Large intestine (tissue), 3 donors: ENCODE measurements around the gene CNTNAP3B. TPM values are rescaled to one million over a fixed set of nuclear protein-coding genes. Genes with fewer than 3 reads are reported as not detected.
"Not testable (repeated sequence)": the region's sequence is repeated elsewhere in the genome, so short reads cannot be mapped to it uniquely, and the experiment has no call there.

Source experiments
- DNase-seq, 2 donors: peaks; one replicate each; pipeline versions ENCODE4 v3.0.0 to v3.0.0-alpha.2; 2013
- H3K27ac ChIP-seq: one replicate; pipeline ENCODE4 v1.5.1; 2013; ENCODE audit warnings: low read length
- H3K27me3 ChIP-seq: 2 replicates; pipeline ENCODE4 v1.6.1; 2013; ENCODE audit warnings: low read length; ENCODE audit not compliant: control insufficient read depth, insufficient read depth
- H3K36me3 ChIP-seq: 2 replicates; pipeline ENCODE4 v1.6.1; 2013; ENCODE audit warnings: low read length; ENCODE audit not compliant: control insufficient read depth, insufficient read depth
- H3K4me1 ChIP-seq: one replicate; pipeline ENCODE4 v1.6.1; 2013; ENCODE audit warnings: low read length; ENCODE audit not compliant: control insufficient read depth, insufficient read depth
- H3K4me3 ChIP-seq: one replicate; pipeline ENCODE4 v1.5.1; 2013; ENCODE audit warnings: low read length
- H3K9me3 ChIP-seq: one replicate; pipeline ENCODE4 v1.6.1; 2013; ENCODE audit warnings: mild to moderate bottlenecking, low read depth, low read length, moderate library complexity; ENCODE audit not compliant: control insufficient read depth
- WGBS: methylation state at CpG from one replicate; pipeline ENCODE4 v1.1.5; 2013; ENCODE audit warnings: low lambda C conversion rate; ENCODE audit not compliant: insufficient coverage; 5-methylcytosine and 5-hydroxymethylcytosine counted together
- polyA plus RNA-seq: library from polyadenylated mRNA; unstranded; fragments of 120-200 nt; gene quantifications from one replicate; pipeline ENCODE4 v1.2.1, GENCODE V29; 2013

Gene CNTNAP3B
- polyA plus RNA-seq, 1 donor = 11.7 TPM

GRCh38 chr9:41977965-41978600, 151.1 kb downstream of the CNTNAP3B start:
- H3K4me1 ChIP-seq, H3K9me3 ChIP-seq, DNase-seq, H3K4me3 ChIP-seq, H3K27me3 ChIP-seq, H3K27ac ChIP-seq, H3K36me3 ChIP-seq: not testable (repeated sequence)
- no CpG with 5 or more reads among the region's 5 CpGs for WGBS

GRCh38 chr9:41974906-41975305, 154.3 kb downstream of the CNTNAP3B start:
- no CpG with 5 or more reads among the region's 17 CpGs for WGBS
- H3K9me3 ChIP-seq, DNase-seq: not testable (repeated sequence)

GRCh38 chr9:41953007-41953406, 176.2 kb downstream of the CNTNAP3B start:
- WGBS = no CpG with 5 or more reads among the region's 43 CpGs
- not testable (repeated sequence) for H3K4me1 ChIP-seq, H3K36me3 ChIP-seq, H3K27ac ChIP-seq, H3K27me3 ChIP-seq, DNase-seq, H3K9me3 ChIP-seq, H3K4me3 ChIP-seq

More at GRCh38 chr9:41974906-41975305, 154.3 kb downstream of the CNTNAP3B start:
- not testable (repeated sequence) for H3K4me3 ChIP-seq, H3K27me3 ChIP-seq, H3K4me1 ChIP-seq, H3K27ac ChIP-seq, H3K36me3 ChIP-seq

- not testable (repeated sequence) for H3K36me3 ChIP-seq, H3K27me3 ChIP-seq, DNase-seq, H3K4me3 ChIP-seq, H3K27ac ChIP-seq, H3K9me3 ChIP-seq, H3K4me1 ChIP-seq
- no CpG with 5 or more reads among the region's 3 CpGs for WGBS
These were observed 187.5 kb downstream of the CNTNAP3B start for GRCh38 chr9:41941738-41942137.

- not testable (repeated sequence) for H3K27me3 ChIP-seq, H3K27ac ChIP-seq, H3K36me3 ChIP-seq, H3K4me3 ChIP-seq, H3K9me3 ChIP-seq, H3K4me1 ChIP-seq, DNase-seq
These were observed 191.1 kb downstream of the CNTNAP3B start for GRCh38 chr9:41938143-41938542.

GRCh38 chr9:41935727-41936126, 193.5 kb downstream of the CNTNAP3B start:
- no CpG with 5 or more reads among the region's 3 CpGs for WGBS
- not testable (repeated sequence) for H3K4me3 ChIP-seq, H3K27me3 ChIP-seq, H3K36me3 ChIP-seq, H3K9me3 ChIP-seq, H3K4me1 ChIP-seq, DNase-seq, H3K27ac ChIP-seq

DNA sequence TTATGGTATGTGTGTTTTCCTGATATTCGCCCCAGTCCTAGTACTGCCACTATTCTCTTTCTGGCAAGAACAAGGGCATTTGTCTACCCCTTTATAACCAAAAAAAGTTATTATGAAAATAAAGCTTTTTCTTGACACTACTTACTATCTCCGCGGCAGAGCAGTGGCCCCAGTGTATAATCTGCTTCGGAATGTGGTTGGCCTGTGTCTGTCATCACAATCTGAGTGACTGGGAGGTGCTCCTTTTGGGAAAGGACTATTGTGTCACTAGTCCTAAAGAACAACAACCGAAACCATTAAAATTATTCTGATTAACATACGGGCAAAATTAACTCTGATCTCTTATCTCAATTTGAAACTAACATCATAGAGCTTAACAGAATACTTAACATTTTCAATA, 200.1 kb downstream of the CNTNAP3B start:
- no CpG with 5 or more reads among the region's 6 CpGs for WGBS
- H3K27me3 ChIP-seq, H3K27ac ChIP-seq, H3K36me3 ChIP-seq, H3K9me3 ChIP-seq, H3K4me3 ChIP-seq, H3K4me1 ChIP-seq, DNase-seq: not testable (repeated sequence)

DNA sequence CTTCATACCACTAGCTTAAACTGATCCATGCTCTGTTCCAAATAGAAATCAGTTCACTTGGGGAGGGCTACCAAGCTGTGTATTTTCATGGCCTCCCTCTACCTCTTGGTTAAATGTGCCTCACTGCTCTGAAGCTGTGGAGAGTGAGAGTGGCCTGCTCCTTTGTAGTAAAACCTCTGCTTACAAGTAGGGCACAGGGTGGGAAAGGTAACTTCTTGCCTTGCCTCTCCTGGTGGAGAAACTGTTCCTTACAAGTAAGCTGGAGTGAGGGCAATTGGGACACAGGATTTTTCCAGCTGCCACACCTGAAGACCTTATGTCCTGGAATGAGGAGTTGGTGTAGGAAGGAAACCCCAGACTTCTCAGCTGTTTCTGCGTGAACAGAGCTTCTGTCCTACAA, 211.9 kb downstream of the CNTNAP3B start:
- H3K27ac ChIP-seq, DNase-seq, H3K4me3 ChIP-seq, H3K9me3 ChIP-seq, H3K36me3 ChIP-seq, H3K27me3 ChIP-seq, H3K4me1 ChIP-seq: not testable (repeated sequence)
- WGBS = no CpG with 5 or more reads among the region's 1 CpG

DNA sequence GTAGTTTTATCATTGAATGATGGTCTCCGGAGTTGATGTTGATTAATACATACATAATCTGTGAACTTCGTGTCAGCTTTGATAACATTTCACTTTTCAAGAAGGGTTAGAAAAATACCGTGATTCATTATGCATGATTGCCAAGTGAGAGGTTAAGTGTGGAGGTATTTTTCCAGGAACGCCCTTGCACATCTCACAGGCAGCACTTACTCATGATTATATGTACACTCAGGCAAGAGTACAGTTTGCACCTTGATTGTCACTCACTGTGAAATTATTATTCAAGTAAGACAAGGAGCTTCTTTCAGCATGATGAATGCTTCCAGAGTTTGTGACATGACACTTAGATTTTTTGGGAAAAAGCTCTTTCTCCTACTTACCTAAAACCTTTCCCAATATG, 223.7 kb downstream of the CNTNAP3B start:
- not testable (repeated sequence) for H3K36me3 ChIP-seq, H3K4me1 ChIP-seq, H3K4me3 ChIP-seq, H3K27me3 ChIP-seq, H3K9me3 ChIP-seq, DNase-seq, H3K27ac ChIP-seq
- WGBS = no CpG with 5 or more reads among the region's 4 CpGs

DNA sequence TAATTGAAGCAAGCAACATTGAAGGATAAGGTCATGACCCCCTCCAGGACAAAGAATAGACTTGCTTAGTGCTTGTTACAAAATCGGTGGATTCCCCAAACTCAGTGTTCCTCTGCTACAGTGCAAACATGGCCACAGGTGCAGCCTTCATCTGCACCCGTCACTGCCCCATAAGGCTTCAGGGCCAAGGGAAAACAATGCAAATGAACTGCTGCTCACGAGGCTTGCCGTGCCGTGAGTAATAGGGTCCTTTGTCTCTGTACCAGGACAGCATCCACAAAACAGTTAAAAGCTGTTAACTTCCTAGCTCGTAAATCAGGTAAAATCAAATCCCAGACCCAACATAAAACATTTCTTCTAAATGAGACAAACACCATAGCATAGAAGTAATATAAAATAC, 226.5 kb downstream of the CNTNAP3B start:
- not testable (repeated sequence) for H3K9me3 ChIP-seq, DNase-seq, H3K27ac ChIP-seq, H3K4me3 ChIP-seq, H3K27me3 ChIP-seq, H3K4me1 ChIP-seq, H3K36me3 ChIP-seq
- no CpG with 5 or more reads among the region's 6 CpGs for WGBS

DNA sequence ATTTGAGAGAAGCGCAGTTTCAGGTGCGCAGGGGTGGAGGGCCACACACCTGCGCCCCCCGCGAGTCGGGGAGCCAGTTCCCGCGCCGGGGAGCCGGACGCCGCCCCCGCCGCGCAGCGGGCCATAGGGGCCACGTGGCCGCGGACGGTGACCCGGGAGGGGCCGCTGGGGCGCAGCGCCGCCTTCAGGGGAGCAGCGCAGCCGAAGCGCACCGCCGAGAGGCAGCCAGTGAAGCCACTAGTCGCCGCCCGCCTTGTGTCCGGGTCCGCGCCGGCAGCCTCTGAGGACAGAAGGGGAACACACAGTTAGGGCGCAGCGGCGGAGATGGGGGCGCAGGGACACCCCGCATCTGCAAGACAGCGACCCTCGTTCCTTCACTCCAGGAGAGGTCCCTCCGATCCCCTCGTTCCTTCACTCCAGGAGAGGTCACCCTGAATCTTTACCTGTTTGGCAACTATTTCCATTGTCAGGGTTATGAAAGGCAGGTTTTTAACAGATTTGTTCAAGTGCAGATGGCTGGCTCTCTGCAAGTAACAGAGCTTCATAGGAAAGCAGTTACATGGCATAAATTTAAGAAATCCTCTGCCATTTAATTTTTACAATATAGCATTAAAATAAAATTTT, 230.4 kb downstream of the CNTNAP3B start:
- H3K9me3 ChIP-seq, H3K4me1 ChIP-seq, H3K27me3 ChIP-seq, H3K4me3 ChIP-seq, DNase-seq, H3K27ac ChIP-seq, H3K36me3 ChIP-seq: not testable (repeated sequence)
- no CpG with 5 or more reads among the region's 46 CpGs for WGBS
